ENCODE data around the gene SMARCD3.

The SMARCD3 gene

DNA sequence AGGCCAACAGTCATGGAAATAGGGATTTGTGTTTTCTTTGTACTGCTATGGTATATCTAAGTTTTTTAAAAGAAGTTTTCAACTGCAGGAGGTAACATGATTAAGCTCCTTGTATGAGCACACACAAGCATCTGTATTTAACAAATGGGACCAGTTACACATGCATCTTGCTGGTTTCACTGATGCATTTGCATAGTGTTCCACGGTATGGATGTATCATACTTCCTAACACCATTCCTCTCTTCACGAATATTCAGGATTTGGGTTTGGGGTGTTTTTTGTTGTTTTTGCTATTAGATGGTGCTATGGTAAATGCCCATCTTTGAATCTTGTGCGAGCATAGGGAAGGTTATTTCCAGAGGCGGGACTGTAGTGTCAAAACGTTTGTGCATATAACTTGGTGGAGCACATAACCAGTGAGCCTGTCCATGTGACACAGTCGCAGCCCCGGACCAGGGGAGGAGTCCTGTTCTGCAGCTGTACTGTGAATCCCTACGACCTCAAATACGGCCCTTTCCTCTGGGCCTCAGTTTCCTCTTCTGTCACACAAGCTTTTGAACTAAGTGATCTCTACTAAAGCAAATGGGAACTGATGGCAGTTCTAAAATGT, 40.1 kb downstream of the SMARCD3 start:
- DNase-seq (ENCODE audit: low spot score), result no peak

DNA sequence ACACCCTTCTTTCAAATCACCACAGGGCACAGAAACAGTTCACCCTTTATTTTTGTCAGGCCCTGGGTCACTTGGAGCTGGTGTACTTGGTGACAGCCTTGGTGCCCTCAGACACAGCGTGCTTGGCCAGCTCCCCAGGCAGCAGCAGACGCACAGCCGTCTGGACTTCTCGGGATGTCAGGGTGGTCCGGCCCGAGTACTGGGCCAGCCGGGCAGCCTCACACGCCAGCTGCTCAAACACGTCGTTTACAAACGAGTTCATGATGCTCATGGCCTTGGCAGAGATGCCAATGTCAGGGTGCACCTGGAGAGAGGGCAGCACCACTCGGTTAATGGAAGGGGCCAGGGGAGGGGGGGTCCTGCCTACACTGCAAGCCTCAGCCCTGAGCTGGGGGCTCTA, 40.7 kb downstream of the SMARCD3 start:
- DNase-seq (ENCODE audit: low spot score), result no peak

DNA sequence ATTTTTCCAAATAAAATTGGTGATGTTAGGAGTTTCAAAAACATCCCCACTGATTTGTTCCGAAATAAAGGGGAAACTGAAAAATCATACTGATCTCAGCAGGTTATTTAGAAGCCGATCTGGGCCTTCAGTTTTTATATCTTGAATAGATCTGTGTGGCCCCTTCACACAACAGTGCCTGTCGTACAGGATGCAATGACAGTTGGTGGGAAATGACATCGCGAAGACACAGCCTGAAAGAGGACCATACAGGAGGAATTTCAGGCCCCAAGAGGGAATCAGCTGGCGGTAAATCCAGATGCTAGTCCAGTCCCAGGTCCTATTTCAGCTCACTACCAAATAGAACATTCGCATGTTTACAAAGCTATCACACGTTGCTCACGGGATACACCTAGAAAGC, 41.2 kb downstream of the SMARCD3 start:
- no peak for DNase-seq (ENCODE audit: low spot score)

DNA sequence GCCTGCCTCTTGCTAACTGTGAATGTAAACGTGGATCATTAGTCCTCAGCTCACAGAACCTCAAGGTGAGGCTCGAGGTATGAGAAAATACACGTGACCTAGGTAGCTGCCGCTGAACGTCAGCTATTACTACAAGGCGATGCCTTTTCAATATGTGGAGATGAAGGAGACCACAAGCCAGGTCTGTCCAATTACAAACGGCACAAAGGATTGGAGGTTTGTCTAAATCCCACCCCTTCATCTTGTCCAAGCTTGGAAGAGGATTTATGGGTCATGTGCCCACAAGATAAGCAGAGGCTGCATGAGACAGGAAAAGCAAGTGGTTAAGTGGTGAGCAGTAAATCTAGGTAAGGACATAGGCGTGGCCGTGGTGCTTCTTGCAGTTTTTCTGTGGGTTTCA, 41.6 kb downstream of the SMARCD3 start:
- DNase-seq (ENCODE audit: low spot score), result no peak

DNA sequence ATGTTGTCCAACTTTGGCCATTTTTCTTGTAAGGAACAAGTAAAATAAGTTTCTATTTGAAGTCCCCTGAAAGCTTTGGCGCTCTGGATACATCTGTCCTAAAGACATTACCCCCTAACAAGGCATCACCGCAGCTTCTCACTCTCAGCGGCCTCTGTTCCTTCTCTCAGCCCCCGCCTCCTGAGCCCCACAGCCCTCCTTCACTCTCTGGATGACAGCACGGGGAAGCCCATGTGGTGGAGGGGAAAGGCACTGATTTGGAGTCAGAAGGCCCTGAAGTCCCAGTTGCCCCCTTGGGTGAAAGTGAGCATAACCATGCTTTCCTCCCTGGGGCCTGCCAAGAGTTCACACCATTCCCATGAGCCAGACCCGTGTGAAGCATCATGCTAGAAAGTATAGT, 42.8 kb downstream of the SMARCD3 start:
- DNase-seq (ENCODE audit: low spot score), result no peak

DNA sequence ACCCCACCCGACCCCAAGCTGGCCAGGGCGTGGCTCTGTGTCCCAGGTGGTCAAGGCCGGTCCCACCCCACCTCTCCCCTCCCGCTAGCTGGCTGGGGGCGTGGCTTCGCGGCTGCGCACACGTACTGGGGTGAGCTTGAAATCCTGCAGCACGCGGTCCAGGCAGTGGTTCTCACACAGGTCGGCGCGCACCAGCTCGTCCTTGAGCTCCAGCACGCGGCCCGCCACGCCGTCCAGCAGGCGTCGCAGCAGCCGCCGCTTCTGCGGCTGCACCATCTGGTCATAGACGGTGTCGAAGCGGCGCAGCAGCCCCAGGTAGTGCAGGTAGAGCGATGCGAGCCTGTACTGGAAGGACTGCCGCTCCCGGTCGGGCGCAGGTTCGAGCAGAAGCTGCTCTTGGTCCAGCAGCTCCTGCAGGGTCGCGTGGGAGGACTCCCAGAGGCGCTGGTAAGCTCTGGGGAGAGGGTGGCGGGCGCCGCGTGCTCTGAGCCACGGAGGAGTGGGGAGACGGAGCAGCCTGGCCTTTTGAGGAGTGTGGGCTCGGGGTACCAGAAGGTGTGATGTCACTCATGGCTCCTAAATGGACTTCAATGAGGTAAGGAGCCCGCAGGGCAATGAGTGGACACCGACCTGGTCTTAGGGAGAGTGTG, 44.0 kb downstream of the SMARCD3 start:
- DNase-seq (ENCODE audit: low spot score), result no peak

DNA sequence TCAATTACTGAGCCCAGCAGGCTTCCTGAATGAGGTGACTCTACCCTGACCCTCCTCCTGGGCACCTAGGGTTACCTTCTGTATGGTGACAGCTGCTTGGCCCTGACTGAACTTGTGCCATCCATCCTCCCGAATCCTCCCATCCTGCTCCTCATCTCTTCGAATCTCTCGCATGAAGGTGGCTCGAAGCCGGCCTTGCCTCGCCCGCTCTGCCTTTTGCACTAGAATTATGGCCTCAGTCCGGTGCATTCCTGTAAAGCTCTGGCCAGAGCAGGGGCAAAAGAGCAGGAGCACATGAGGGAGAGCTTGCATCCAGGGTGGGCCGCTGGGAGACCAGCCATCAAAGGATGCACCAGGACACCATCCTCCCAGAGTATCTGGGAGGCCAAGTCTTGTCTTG, 45.7 kb downstream of the SMARCD3 start:
- DNase-seq (ENCODE audit: low spot score), result no peak

DNA sequence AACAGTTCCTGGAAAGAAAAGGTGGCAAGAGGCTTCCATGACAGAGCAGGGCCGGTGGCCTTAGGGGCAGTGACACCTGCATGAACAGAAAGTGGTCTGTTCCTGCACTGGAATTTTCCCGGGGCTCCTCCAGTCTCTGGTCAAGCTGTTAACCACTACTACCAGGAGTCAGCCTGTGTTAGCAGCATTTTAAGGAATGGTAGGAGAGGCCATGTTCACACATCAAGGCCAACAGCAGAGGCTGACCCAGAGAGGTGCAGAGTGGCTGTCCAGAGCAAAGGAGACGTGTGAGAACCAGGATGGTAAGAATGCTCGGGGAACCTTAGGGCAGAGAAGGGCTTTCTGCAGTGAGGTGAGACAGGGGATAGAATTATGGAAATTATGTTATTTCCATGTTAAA, 46.7 kb downstream of the SMARCD3 start:
- DNase-seq (ENCODE audit: low spot score), result no peak

DNA sequence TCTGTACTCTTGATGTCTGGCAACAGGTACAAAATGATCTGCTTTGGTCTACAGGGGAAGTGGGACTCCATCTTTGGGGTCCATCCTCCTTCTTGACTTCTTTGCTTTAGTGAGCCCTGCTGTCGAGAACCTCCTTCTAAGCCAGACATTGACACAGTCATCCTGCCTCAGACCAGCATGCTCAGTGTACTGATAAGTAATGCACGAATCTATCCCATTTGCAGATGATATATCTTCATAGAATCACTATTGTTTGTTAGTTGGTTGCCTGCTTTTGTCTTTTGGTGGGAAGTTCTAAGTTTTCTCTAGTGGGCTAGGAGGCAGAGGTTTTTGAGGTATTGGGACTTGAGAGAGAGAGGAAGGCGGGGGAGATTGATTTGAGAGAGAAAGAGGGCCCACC, 47.1 kb downstream of the SMARCD3 start:
- no peak for DNase-seq (ENCODE audit: low spot score)

DNA sequence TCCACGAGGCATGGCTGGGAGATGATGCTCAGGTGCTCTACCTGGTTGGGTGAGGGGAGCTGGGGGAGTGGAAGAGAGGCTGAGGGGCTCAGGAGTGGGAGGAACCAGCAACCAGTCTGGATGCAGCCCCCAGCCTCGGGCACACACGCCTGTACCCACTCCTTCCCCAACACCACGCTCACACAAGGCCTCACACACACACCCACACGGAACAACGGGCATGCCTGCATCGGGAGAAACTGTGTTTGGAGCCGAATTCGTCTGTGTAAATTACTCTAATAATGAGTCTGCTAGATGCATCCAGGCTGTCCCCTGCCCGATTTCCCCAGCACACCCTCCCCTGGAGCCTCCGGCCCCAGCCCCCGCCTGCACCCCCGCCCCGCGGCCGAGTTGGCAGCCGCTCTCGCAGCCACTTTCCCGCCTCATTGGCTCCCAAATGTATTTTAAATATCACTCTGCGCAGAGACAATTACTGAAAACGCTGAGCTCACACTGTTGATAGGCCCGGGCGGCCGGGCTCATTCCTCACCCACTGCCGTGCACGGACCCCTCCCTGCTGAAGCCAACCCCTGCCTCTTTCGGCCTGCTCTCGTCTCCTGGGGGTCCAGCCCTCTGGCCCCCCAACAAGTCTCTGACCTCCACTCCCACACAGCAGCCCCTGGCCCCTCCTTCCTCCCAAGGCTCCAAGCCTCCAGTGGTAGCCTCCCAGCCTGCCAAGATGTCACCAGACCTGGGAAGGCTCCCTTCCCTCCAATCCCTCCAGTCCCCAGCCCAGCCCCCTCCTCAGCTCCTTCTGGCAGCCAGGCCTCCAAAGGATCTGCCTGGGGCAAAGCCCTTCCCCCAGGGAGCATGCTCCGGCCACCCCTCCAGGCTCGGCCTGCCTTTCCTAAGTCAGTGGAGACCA, 49.3 kb downstream of the SMARCD3 start:
- no peak for DNase-seq (ENCODE audit: low spot score)

DNA sequence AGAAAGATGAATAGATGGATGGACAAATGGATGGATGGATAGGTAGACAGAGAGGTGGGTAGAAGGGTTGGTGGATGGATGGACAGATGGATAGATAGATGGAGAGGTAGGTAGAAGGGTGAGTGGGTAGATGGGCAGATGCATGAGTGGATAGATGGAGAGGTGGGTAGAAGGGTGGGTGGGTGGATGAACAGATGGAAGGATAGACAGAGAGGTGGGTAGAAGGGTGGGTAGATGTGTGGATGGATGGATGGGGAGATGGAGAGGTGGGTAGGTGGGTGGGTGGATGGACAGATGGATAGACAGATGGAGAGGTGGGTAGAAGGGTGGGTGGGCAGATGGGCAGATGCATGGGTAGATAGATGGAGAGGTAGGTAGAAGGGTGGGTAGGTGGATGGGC, 50.6 kb downstream of the SMARCD3 start:
- DNase-seq (ENCODE audit: low spot score), result no peak

DNA sequence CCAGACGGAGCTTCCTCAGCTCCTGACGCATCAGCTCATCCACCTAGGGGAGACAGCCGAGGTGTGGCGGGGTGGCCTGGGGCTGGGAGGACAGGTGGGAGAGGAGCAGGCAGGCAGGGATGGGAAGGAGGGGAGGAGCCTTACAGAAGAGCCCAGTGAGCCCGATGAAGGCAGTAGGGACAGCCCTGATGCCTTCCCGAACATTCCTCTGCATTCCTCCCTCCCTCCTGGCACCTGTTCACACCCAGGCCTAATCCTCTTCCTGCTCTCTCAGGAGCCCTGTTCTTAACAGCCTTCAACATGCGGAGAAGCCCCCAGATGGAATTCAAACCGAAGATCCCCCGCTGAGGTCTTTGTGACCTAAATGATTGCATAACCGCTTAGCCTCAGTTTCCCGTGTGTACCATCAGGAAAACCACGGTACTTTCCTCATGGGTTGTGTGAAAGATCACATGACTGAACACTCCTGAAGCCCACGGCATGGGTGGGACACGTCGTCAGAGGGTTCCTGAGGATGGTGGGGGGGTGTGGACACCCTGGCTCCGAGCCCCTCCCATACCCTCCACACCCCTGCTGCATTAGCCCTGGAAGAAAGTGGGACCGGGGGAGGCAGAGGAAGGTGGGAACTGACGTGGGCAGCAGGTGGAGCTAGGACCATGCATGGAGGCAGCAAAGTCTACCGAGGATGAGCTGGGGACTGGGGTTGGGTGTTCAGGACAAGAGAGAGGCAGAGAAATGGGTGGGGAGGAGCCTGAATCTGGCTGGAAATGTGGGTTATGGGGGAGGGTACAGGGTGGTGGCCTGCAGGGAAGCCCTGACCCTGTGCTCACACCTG, 52.7 kb downstream of the SMARCD3 start:
- DNase-seq (ENCODE audit: low spot score), result no peak

DNA sequence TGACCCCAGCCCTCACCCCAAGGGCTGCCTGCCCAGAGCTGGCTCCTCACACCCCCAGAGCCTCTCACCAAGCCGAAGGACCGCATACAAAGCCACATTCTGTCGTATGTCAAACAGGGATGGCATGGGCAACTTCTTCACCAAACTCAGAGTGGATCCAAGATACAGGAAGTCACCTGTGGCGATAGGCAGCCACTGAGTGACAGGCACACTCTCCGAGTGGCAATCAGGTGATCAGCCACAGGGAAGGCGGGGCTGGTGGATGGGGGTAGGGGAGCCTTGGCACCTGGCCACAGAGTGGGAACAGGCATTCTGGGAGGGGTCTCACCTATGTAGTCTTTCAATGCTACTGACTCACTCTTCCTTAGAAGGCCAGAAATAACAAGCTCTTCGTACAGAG, 54.3 kb downstream of the SMARCD3 start:
- no peak for DNase-seq (ENCODE audit: low spot score)

DNA sequence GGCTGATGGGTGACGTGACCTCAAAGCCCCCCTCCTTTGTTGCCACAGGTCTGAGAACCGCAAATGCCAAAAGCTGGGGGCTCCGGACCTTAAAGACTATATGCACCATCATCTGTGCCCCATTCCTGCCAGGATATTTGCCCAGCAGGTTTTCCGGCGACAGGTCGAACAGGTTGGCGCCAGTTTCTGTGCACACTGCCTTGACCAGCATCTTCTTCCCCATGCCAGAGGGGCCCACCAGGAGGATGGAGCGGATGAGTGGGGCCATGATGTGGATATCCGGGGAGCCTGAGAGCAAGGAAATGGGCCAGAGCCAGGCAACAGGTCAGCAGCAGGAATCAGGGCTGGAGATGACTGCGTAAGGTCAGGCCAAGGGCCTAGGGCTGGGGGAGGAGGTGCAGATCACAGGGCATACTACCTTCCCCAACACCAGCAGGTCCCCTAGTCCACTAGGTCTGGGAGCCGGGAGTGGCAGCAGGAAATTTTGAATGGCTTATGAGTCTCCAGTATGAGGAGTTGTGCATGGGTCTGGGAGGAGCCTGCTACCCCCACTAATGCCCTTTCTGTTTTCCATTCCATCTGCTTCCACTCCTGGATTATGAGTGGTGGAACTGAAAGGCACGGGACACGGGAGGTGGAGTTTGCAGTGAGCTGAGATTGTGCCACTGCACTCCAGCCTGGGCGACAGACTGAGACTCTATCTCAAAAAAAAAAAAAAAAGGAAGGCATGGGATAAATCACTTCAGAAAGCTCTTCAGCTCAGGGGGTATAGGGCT, 55.1 kb downstream of the SMARCD3 start:
- no peak for DNase-seq (ENCODE audit: low spot score)

DNA sequence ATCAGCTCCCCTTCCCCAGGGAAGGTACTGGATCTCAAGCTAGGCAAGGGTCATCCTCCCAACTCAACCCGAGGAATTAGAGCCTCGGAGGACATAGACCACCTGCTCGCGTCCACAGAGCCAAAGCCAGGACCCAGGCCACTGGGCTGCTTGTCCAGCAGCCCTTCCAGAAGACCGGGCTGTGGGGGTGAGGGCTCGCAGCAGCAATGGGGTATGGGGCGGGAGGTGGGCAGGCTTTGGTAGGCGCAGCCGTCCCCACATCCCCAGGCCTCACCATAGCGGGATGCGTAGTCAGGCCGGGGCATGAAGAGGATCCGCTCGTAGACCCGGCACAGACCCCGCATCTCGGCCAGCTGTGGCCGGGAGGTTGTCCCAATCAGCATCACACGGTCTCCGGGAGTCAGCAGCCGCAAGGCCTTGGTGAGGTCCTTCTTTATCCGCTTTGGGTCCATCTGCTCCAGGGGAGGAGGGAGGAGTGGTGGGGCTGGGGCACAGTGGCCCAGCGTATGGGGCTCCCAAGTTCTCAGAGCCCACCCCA, 56.4 kb downstream of the SMARCD3 start:
- no peak for DNase-seq (ENCODE audit: low spot score)

DNA sequence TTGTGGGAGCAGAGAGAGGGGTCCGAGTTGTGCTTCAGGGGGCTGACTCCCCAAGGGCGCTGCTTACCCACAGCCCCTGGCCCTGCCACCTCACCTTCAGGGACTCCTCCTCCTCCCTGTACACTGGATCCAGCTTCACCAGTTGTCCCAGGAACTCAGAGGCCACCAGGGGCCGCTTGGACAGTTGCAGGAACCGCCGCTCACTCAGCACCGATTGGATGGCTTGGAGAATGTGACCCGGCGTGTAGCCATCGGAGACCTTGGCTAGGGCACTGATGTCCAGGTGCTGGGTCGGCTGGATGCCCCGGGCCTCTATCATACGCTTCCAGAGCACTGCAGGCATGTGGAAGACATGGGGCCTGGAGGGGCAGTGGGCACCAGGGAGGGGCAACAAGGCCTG, 57.0 kb downstream of the SMARCD3 start:
- DNase-seq (ENCODE audit: low spot score), result no peak

DNA sequence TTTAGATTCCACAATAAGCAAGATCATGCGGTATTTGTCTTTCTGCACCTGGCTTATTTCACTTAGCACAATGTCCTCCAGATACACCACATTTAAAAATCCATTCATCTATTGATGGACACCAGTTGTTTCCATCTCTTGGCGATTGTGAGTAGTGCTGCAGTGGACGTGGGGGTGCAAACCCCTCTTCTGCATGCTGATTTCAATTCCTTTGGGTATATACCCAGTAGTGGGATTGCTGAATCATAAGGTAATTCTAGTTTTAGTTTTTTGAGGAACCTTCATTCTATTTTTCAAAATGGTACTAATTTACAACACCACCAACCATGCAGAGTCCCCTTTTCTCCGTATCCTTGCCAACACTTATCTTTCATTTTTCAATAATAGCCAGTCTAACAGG, 59.5 kb downstream of the SMARCD3 start:
- no peak for DNase-seq (ENCODE audit: low spot score)
